ENCODE measurements around the gene HAUS7. TPM values are rescaled to one million over a fixed set of nuclear protein-coding genes. Genes with fewer than 3 reads are reported as not detected.

The HAUS7 gene
- polyA plus RNA-seq, 2 of the 4 experiments (the other 2 are of a cell fraction): 39.1 to 53.6 TPM

- ChIA-PET POLR2A (no interaction called here), CTCF (interaction anchor here (0.9 kb wide), 1 partner anchor 490 kb away, joined by 3 read pairs; no protein-coding TSS in a partner anchor)
These were observed 39.6 kb downstream of the HAUS7 start for GRCh38 chrX:153430796-153431195.

GRCh38 chrX:153426204-153426603, 44.2 kb downstream of the HAUS7 start:
- peaks cover 6% of the 10 kb centered on the region; the same call in 1 of the 3 replicates for H3K9me3 ChIP-seq
- no peak for TF ChIP-seq PHF8 (IDR thresholded peaks at IDR 0.05; ENCODE audit: borderline replicate concordance, low read depth)
- no peak for TF ChIP-seq RCOR1 (IDR thresholded peaks at IDR 0.05; ENCODE audit: low read depth, low read length)
- TF ChIP-seq PBX3 (IDR thresholded peaks at IDR 0.05): no peak
- no peak for TF ChIP-seq E2F6 (IDR thresholded peaks at IDR 0.05; ENCODE audit: borderline replicate concordance, low read depth)
- no peak for TF ChIP-seq USF2 (IDR thresholded peaks at IDR 0.05)
- no peak for TF ChIP-seq POLR2A (IDR thresholded peaks at IDR 0.05; ENCODE audit: low read length)
- no peak for TF ChIP-seq ATOH8 (CRISPR knock-in tag; IDR thresholded peaks at IDR 0.05; ENCODE audit: low read depth)
- no peak for TF ChIP-seq ELK1 (IDR thresholded peaks at IDR 0.05; ENCODE audit: low read depth, low read length)
- no peak for TF ChIP-seq FOSL2 (IDR thresholded peaks at IDR 0.05)
- no peak for TF ChIP-seq FOSL2 (CRISPR knock-in tag; IDR thresholded peaks at IDR 0.05)
- TF ChIP-seq RAD21 (conservative IDR thresholded peaks at IDR 0.05 in 1 of 2, IDR thresholded peaks at IDR 0.05 in 1 of 2): no peak
- TF ChIP-seq HOXB13 (CRISPR knock-in tag; IDR thresholded peaks at IDR 0.05; ENCODE audit: low read depth): no peak
- CTCF ChIA-PET: interaction anchor here (1.0 to 1.4 kb wide), 2 partner anchors 47 to 81 kb away, joined by 3 to 5 read pairs; no protein-coding TSS in a partner anchor
- POLR2A ChIA-PET: no interaction called here
- ATAC-seq: no peak
- WGBS (ENCODE audit: missing lambda C conversion rate): 50% methylated on average over 3 of the region's 3 CpGs
- H3K4me3 ChIP-seq: no peak overlapping the region
- DNase-seq (ENCODE audit: low read depth in 1 of 2, low spot score in 1 of 2): no peak
- H3K4me2 ChIP-seq: no peak overlapping the region
- no peak for FAIRE-seq
- no peaks in the 10 kb centered on the region for H3K4me1 ChIP-seq
- H3K27ac ChIP-seq: no peak overlapping the region

More at GRCh38 chrX:153430796-153431195, 39.6 kb downstream of the HAUS7 start:
- Histone ChIP-seq H3K4me1 (no peaks in the 10 kb centered on the region), H3K4me2 (no peak overlapping the region), H3K9me3 (peaks cover 6% of the 10 kb centered on the region; the same call in 1 of the 3 replicates), H3K27ac (no peak overlapping the region), H3K4me3 (no peak overlapping the region)
- TF ChIP-seq POLR2AphosphoS2 (conservative IDR thresholded peaks at IDR 0.05; ENCODE audit: low read length) (no peak), CHD4 (IDR thresholded peaks at IDR 0.05; ENCODE audit: borderline replicate concordance) (no peak), PHF8 (IDR thresholded peaks at IDR 0.05; ENCODE audit: borderline replicate concordance, low read depth) (no peak), TP53 (CRISPR knock-in tag; IDR thresholded peaks at IDR 0.05) (no peak), ELK1 (IDR thresholded peaks at IDR 0.05; ENCODE audit: low read depth, low read length) (no peak), CBX8 (IDR thresholded peaks at IDR 0.05) (no peak), NPAS2 (CRISPR knock-in tag; IDR thresholded peaks at IDR 0.05; ENCODE audit: borderline replicate concordance) (no peak), JUN (IDR thresholded peaks at IDR 0.05) (no peak), KDM1A (IDR thresholded peaks at IDR 0.05; ENCODE audit: low read depth) (no peak), EHF (CRISPR knock-in tag; IDR thresholded peaks at IDR 0.05) (no peak)
- FAIRE-seq (no peak), ATAC-seq (no peak), DNase-seq (ENCODE audit: low read depth in 1 of 2, low spot score in 1 of 2) (no peak)
- WGBS (ENCODE audit: missing lambda C conversion rate): 53% methylated on average over 6 of the region's 6 CpGs

Measured in A549 (cell line).